ENCODE data around the gene SEPTIN7. TPM values are rescaled to one million over a fixed set of nuclear protein-coding genes. Genes with fewer than 3 reads are reported as not detected.
A peak's percentile ranks its signal among the peaks of the same experiment; 100 is the strongest.

The SEPTIN7 gene
- total and polyA plus RNA-seq, 12 donors = 139 to 234 (median 200) TPM

DNA sequence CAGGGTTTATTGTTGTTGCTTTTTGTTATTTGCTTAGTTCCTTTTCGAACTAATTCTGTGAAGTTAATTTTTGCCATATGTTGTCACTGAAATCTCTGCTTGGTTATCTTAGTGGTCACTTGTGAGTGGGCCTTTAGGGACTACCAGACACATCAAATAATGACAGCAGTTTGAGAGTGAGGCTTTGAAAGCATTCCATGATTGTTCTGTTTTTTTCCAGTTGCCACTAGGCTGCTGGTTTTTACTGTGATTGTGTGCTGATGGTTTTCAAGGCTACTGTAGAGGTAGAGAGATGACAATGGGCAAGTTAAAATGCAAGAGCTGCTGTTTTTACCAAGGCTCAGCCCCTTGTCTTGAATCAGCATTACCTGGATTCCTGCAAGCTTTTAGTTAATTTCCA is 20.0 kb downstream of the SEPTIN7 start:
- no peak for DNase-seq
- peaks cover 0 to 63% (median 17%) of the 10 kb centered on the region in 11 donors for H3K9me3 ChIP-seq
- TF ChIP-seq, protein P1, sequence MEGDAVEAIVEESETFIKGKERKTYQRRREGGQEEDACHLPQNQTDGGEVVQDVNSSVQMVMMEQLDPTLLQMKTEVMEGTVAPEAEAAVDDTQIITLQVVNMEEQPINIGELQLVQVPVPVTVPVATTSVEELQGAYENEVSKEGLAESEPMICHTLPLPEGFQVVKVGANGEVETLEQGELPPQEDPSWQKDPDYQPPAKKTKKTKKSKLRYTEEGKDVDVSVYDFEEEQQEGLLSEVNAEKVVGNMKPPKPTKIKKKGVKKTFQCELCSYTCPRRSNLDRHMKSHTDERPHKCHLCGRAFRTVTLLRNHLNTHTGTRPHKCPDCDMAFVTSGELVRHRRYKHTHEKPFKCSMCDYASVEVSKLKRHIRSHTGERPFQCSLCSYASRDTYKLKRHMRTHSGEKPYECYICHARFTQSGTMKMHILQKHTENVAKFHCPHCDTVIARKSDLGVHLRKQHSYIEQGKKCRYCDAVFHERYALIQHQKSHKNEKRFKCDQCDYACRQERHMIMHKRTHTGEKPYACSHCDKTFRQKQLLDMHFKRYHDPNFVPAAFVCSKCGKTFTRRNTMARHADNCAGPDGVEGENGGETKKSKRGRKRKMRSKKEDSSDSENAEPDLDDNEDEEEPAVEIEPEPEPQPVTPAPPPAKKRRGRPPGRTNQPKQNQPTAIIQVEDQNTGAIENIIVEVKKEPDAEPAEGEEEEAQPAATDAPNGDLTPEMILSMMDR (IDR thresholded peaks at IDR 0.05) = no peak

DNA sequence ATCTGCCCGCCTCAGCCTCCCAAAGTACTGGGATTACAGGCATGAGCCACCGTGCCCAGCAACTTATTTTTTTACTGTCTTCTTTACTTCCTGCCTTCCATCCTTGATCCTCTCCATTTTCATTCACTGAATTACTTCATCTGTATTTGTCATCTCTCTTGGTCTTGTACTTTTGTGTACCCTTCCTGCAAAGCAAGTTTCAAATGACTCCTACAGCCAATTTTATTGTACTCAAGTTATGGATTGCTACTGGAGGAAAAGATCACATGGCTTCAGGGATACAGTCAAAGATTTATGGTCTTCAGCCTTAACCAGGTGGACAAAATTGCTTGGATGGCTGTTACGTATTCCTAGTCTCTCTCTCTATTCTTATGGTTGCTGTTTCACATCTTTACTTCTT is 22.6 kb downstream of the SEPTIN7 start:
- DNase-seq = no peak
- Histone ChIP-seq H3K4me1 (peaks cover 6 to 74% (median 53%) of the 10 kb centered on the region in 9 donors), H3K27ac (peak overlapping the region in 1 of 10 donors; percentile 24), H3K9me3 (peaks cover 0 to 42% (median 17%) of the 10 kb centered on the region in 11 donors), H3K4me3 (no peak overlapping the region), H3K36me3 (no peaks in the 10 kb centered on the region), H3K27me3 (no peaks in the 10 kb centered on the region)
- ATAC-seq = peak in 1 of 8 donors; percentile 16
- TF ChIP-seq, protein P1 (IDR thresholded peaks at IDR 0.05) = no peak
- intact Hi-C loops (cut with DNase I) = no loop called here
- WGBS, 2 donors = 63 to 68% methylated on average over 3 of the region's 3 CpGs

More for the DNA sequence above, 20.0 kb downstream of the SEPTIN7 start:
- intact Hi-C loops (cut with DNase I) = no loop called here
- 69 to 79% methylated on average over 1 of the region's 1 CpG for WGBS, 2 donors
- Histone ChIP-seq H3K36me3 (no peaks in the 10 kb centered on the region), H3K27ac (no peak overlapping the region), H3K4me3 (no peak overlapping the region), H3K27me3 (no peaks in the 10 kb centered on the region), H3K4me1 (peaks cover 6 to 49% (median 29%) of the 10 kb centered on the region in 9 donors)
- ATAC-seq = no peak

DNA sequence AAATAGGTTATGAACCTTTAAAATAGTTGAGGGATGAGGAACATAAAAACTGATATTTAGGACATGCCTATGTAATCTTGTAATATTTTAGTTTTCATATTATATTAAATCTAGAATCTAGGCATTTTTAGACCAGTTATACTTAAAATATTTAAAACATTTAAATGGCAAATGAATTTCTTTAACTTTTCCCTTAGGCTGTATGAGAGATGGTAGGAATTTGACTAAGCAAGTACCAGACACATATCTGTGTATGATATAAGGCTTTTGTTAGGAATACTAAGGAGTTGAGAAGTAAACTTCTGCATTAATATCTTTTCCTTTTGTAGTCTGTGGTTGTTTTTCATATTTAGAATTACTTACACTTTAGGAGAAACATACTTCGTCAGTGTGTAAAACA is 25.1 kb downstream of the SEPTIN7 start:
- WGBS, 2 donors = 79 to 83% methylated on average over 1 of the region's 1 CpG
- Histone ChIP-seq H3K4me1 (peaks cover 6 to 87% (median 77%) of the 10 kb centered on the region in 9 donors), H3K27ac (peak overlapping the region in 1 of 10 donors; percentile 41), H3K4me3 (no peak overlapping the region), H3K9me3 (peaks cover 0 to 16% (median 1%) of the 10 kb centered on the region in 11 donors), H3K36me3 (no peaks in the 10 kb centered on the region), H3K27me3 (no peaks in the 10 kb centered on the region)
- no peak for DNase-seq
- TF ChIP-seq, protein P1 (IDR thresholded peaks at IDR 0.05) = no peak
- intact Hi-C loops (cut with DNase I) = no loop called here
- ATAC-seq = no peak

DNA sequence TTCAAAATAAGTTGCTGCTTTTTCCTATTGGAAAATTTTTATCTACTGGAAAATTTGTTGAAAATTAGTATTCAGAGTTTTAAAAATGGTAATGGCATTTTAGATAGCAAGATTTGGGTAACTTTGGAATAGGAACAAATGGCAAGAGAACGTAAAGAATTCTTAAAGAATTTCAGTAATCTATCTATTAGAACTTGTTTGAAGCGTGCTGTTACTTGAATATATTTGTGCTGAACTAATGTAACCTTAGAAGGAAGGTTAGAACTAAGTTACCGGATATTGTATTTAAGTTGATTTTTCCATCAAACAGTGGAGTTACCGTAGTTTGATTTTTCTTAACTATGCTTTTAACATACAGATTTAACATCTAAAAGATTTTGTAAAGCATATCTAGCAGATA is 25.9 kb downstream of the SEPTIN7 start:
- Histone ChIP-seq H3K4me3 (no peak overlapping the region), H3K4me1 (peaks cover 6 to 93% (median 82%) of the 10 kb centered on the region in 9 donors), H3K27ac (peak overlapping the region in 1 of 10 donors; percentile 41), H3K9me3 (peaks cover 0 to 8% (median 0%) of the 10 kb centered on the region in 11 donors), H3K36me3 (peaks cover 0 to under 1% (median 0%) of the 10 kb centered on the region in 9 donors), H3K27me3 (no peaks in the 10 kb centered on the region)
- WGBS, 2 donors = 68 to 71% methylated on average over 4 of the region's 4 CpGs
- DNase-seq = no peak
- intact Hi-C loops (cut with DNase I) = no loop called here
- ATAC-seq = no peak
- TF ChIP-seq, protein P1 (IDR thresholded peaks at IDR 0.05) = no peak
